ENCODE measurements around the gene MRC1.
A peak's percentile ranks its signal among the peaks of the same experiment; 100 is the strongest.

MRC1 gene

DNA sequence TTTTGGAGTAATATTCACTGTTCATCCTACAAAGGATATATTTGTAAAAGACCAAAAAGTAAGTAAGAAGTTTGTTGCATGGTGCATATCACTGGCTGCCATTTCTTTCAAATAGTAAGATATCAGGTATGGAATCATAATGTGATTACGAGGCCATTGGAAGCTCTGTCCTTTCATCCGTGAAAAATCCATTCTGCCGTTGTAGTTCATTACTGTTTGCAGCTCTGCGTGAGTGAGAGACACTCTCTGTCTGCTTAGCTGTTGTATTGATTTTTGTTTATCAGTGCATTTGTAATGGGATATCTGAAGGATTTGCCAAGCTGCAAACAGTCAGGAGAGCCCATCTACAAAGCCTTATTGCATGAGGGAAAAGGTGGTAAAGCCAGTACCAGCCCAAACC is 98.5 kb downstream of the MRC1 start:
- Histone ChIP-seq H3K9me2 (replicated peaks; ENCODE audit: low read depth, low read length) (no peaks in the 10 kb centered on the region), H3K36me3 (ENCODE audit: insufficient read depth, low read length) (no peaks in the 10 kb centered on the region)

DNA sequence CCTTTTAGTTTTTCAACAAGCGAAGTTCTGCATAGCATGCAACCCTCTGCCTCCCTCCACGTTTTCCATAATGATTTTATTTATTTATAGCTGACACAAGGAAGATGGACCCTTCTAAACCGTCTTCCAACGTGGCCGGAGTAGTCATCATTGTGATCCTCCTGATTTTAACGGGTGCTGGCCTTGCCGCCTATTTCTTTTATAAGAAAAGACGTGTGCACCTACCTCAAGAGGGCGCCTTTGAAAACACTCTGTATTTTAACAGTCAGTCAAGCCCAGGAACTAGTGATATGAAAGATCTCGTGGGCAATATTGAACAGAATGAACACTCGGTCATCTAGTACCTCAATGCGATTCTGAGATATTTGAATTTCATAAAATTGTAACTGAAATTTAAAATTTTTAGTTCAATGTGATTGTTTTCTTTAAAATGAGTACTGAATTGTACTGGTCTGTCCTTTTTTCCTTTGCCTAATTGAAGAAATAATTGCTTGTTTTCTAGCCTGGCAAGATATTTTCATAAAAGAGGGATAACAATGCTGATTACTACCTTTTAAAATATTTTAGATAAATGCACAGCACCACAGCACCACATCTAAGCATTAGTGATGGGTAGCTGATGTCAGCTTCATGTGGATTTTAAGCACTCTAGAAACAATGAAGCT is 101.1 kb downstream of the MRC1 start:
- Histone ChIP-seq H3K4me3 (ENCODE audit: low read length, poor library complexity, severe bottlenecking) (no peak overlapping the region), H3F3A (ENCODE audit: low read depth) (no peaks in the 10 kb centered on the region), H3K9ac (ENCODE audit: low read depth, low read length, poor library complexity, severe bottlenecking) (no peak overlapping the region), H3K4me1 (ENCODE audit: insufficient read depth, low read length, poor library complexity, severe bottlenecking) (no peaks in the 10 kb centered on the region), H2AFZ (ENCODE audit: low read length) (no peak overlapping the region), H3K9me2 (replicated peaks; ENCODE audit: low read depth, low read length) (no peaks in the 10 kb centered on the region), H3K36me3 (ENCODE audit: insufficient read depth, low read length) (no peaks in the 10 kb centered on the region), H4K20me1 (ENCODE audit: insufficient read depth, low read length, poor library complexity, severe bottlenecking) (no peaks in the 10 kb centered on the region), H3K27me3 (ENCODE audit: insufficient read depth, low read length, poor library complexity, severe bottlenecking) (no peaks in the 10 kb centered on the region), H3K4me2 (ENCODE audit: low read depth, low read length, poor library complexity, severe bottlenecking) (no peak overlapping the region), H3K79me2 (ENCODE audit: insufficient read depth, low read length) (no peaks in the 10 kb centered on the region), H3K9me3 (ENCODE audit: insufficient read depth, low read depth, low read length) (no peaks in the 10 kb centered on the region)
- TF ChIP-seq CTCF (conservative IDR thresholded peaks at IDR 0.05; ENCODE audit: low read length) (peak; percentile 71), EZH2phosphoT487 (IDR thresholded peaks at IDR 0.05; ENCODE audit: borderline replicate concordance) (no peak)

More for the DNA sequence above, 98.5 kb downstream of the MRC1 start:
- Histone ChIP-seq H3K9me3 (ENCODE audit: insufficient read depth, low read depth, low read length) (no peaks in the 10 kb centered on the region), H3K27me3 (ENCODE audit: insufficient read depth, low read length, poor library complexity, severe bottlenecking) (no peaks in the 10 kb centered on the region), H3K4me2 (ENCODE audit: low read depth, low read length, poor library complexity, severe bottlenecking) (no peak overlapping the region), H2AFZ (ENCODE audit: low read length) (no peak overlapping the region), H3F3A (ENCODE audit: low read depth) (no peaks in the 10 kb centered on the region), H4K20me1 (ENCODE audit: insufficient read depth, low read length, poor library complexity, severe bottlenecking) (no peaks in the 10 kb centered on the region), H3K79me2 (ENCODE audit: insufficient read depth, low read length) (no peaks in the 10 kb centered on the region), H3K4me3 (ENCODE audit: low read length, poor library complexity, severe bottlenecking) (no peak overlapping the region), H3K9ac (ENCODE audit: low read depth, low read length, poor library complexity, severe bottlenecking) (no peak overlapping the region), H3K4me1 (ENCODE audit: insufficient read depth, low read length, poor library complexity, severe bottlenecking) (no peaks in the 10 kb centered on the region)
- TF ChIP-seq CTCF (conservative IDR thresholded peaks at IDR 0.05; ENCODE audit: low read length) (no peak), EZH2phosphoT487 (IDR thresholded peaks at IDR 0.05; ENCODE audit: borderline replicate concordance) (no peak)

- Histone ChIP-seq H3K79me2 (ENCODE audit: insufficient read depth, low read length) (no peaks in the 10 kb centered on the region), H2AFZ (ENCODE audit: low read length) (no peak overlapping the region)
Observed at GRCh38 chr10:17912754-17913153, 103.6 kb downstream of the MRC1 start.

More at GRCh38 chr10:17912754-17913153, 103.6 kb downstream of the MRC1 start:
- H3K4me2 ChIP-seq (ENCODE audit: low read depth, low read length, poor library complexity, severe bottlenecking): no peak overlapping the region
- no peak overlapping the region for H3K4me3 ChIP-seq (ENCODE audit: low read length, poor library complexity, severe bottlenecking)
- H3K4me1 ChIP-seq (ENCODE audit: insufficient read depth, low read length, poor library complexity, severe bottlenecking): no peaks in the 10 kb centered on the region
- H3K9me2 ChIP-seq (replicated peaks; ENCODE audit: low read depth, low read length): no peaks in the 10 kb centered on the region
- no peak overlapping the region for H3K9ac ChIP-seq (ENCODE audit: low read depth, low read length, poor library complexity, severe bottlenecking)
- no peaks in the 10 kb centered on the region for H3K9me3 ChIP-seq (ENCODE audit: insufficient read depth, low read depth, low read length)
- H3K36me3 ChIP-seq (ENCODE audit: insufficient read depth, low read length): no peaks in the 10 kb centered on the region
- no peaks in the 10 kb centered on the region for H3K27me3 ChIP-seq (ENCODE audit: insufficient read depth, low read length, poor library complexity, severe bottlenecking)
- H3F3A ChIP-seq (ENCODE audit: low read depth): no peaks in the 10 kb centered on the region
- H4K20me1 ChIP-seq (ENCODE audit: insufficient read depth, low read length, poor library complexity, severe bottlenecking): no peaks in the 10 kb centered on the region
- TF ChIP-seq EZH2phosphoT487 (IDR thresholded peaks at IDR 0.05; ENCODE audit: borderline replicate concordance) (no peak), CTCF (conservative IDR thresholded peaks at IDR 0.05; ENCODE audit: low read length) (no peak)

Measured in Loucy (cell line).